ENCODE data around the gene PRKG1. TPM values are rescaled to one million over a fixed set of nuclear protein-coding genes. Genes with fewer than 3 reads are reported as not detected.
"Not testable (repeated sequence)": the region's sequence is repeated elsewhere in the genome, so short reads cannot be mapped to it uniquely, and the experiment has no call there.

PRKG1 gene
- total and polyA plus RNA-seq, 2 donors (not counting 1 experiment from before 2014, with no cell fraction given): not detected

DNA sequence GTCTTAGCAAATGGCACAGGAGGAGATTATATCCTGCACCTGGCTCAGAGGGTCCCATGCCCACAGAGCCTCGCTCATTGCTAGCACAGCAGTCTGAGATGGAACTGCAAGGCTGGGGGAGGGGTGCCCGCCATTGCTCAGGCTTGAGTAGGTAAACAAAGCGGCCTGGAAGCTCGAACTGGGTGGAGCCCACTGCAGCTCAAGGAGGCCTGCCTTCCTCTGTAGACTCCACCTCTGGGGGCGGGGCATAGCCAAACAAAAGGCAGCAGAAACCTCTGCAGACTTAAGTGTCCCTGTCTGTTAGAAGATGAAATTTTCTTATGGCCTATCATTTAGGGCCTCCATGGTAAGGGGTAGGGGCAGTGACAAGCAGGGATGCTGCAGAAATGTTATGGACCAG is 207.1 kb downstream of the PRKG1 start:
- H3K79me2 ChIP-seq (ENCODE audit: control insufficient read depth, insufficient read depth, low read length); DNase-seq; H3K9me3 ChIP-seq (ENCODE audit: control extremely low read depth in 1 of 3, control insufficient read depth in 2 of 3, insufficient read depth in 1 of 3, low read length in 2 of 3); H3K4me3 ChIP-seq (ENCODE audit: control extremely low read depth in 1 of 5, extremely low read depth in 1 of 5, insufficient read depth in 1 of 5, low read depth in 2 of 5, low read length in 4 of 5); H3K36me3 ChIP-seq (replicated peaks in 1 of 2; ENCODE audit: control extremely low read depth in 1 of 2, control insufficient read depth in 1 of 2, extremely low read depth in 1 of 2, insufficient read depth in 2 of 2, low read length in 1 of 2); H3K27ac Mint-ChIP-seq; H3K27ac ChIP-seq (ENCODE audit: low read length in 2 of 2); H2AFZ ChIP-seq (ENCODE audit: insufficient read depth, low read depth, low read length, poor library complexity, severe bottlenecking); H3K27me3 ChIP-seq (replicated peaks in 1 of 4; ENCODE audit: control extremely low read depth in 1 of 4, control insufficient read depth in 3 of 4, insufficient read depth in 4 of 4, low read length in 3 of 4); H4K20me1 ChIP-seq (ENCODE audit: control insufficient read depth, insufficient read depth, low read length, poor library complexity, severe bottlenecking); H3K4me1 Mint-ChIP-seq; H3K4me3 Mint-ChIP-seq; POLR2A ChIA-PET; H3K9ac ChIP-seq (ENCODE audit: low read length); H3K4me1 ChIP-seq (ENCODE audit: control insufficient read depth in 2 of 2, insufficient read depth in 2 of 2, low read length in 2 of 2); CTCF ChIA-PET; H3K9me3 Mint-ChIP-seq (ENCODE audit: insufficient read depth); H3K27me3 Mint-ChIP-seq; intact Hi-C loops (cut with micrococcal nuclease); H3K4me2 ChIP-seq (replicated peaks; ENCODE audit: low read depth, low read length, poor library complexity, severe bottlenecking); ATAC-seq (ENCODE audit: low read depth): not testable (repeated sequence)
- 87% methylated on average over 5 of the region's 5 CpGs for WGBS (ENCODE audit: insufficient coverage)

DNA sequence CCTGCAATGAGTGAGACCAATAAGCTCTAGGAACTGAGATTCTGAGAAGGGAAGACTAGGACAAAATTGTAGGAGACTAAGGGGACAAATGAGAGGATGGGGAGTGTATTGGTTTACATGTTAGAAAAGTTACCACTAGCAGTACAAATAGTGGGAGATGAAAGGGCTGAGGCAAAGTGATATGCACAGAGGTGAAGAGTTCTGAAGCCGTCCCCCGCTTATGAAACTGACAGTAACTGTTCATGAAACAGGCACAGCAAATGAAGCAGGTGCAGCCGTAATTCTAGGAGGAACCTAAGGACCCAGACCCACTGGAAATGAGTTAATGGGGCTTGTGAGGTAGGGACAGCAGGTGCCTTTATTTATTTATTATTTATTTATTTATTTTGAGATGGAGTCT is 211.3 kb downstream of the PRKG1 start:
- no peaks in the 10 kb centered on the region for H3K27me3 Mint-ChIP-seq
- WGBS (ENCODE audit: insufficient coverage): 100% methylated on average over 2 of the region's 3 CpGs
- Histone ChIP-seq H3K4me3 (ENCODE audit: control extremely low read depth in 1 of 5, extremely low read depth in 1 of 5, insufficient read depth in 1 of 5, low read depth in 2 of 5, low read length in 4 of 5) (no peak overlapping the region), H3K9ac (ENCODE audit: low read length) (no peak overlapping the region), H3K79me2 (ENCODE audit: control insufficient read depth, insufficient read depth, low read length) (no peaks in the 10 kb centered on the region), H2AFZ (ENCODE audit: insufficient read depth, low read depth, low read length, poor library complexity, severe bottlenecking) (no peak overlapping the region), H3K27ac (ENCODE audit: low read length in 2 of 2) (no peak overlapping the region), H3K36me3 (replicated peaks in 1 of 2; ENCODE audit: control extremely low read depth in 1 of 2, control insufficient read depth in 1 of 2, extremely low read depth in 1 of 2, insufficient read depth in 2 of 2, low read length in 1 of 2) (no peaks in the 10 kb centered on the region), H3K4me1 (ENCODE audit: control insufficient read depth in 2 of 2, insufficient read depth in 2 of 2, low read length in 2 of 2) (no peaks in the 10 kb centered on the region), H3K27me3 (replicated peaks in 1 of 4; ENCODE audit: control extremely low read depth in 1 of 4, control insufficient read depth in 3 of 4, insufficient read depth in 4 of 4, low read length in 3 of 4) (no peaks in the 10 kb centered on the region), H3K9me3 (ENCODE audit: control extremely low read depth in 1 of 3, control insufficient read depth in 2 of 3, insufficient read depth in 1 of 3, low read length in 2 of 3) (peaks cover 0 to 2% (median 0%) of the 10 kb centered on the region in 3 donors), H4K20me1 (ENCODE audit: control insufficient read depth, insufficient read depth, low read length, poor library complexity, severe bottlenecking) (no peaks in the 10 kb centered on the region), H3K4me2 (replicated peaks; ENCODE audit: low read depth, low read length, poor library complexity, severe bottlenecking) (no peak overlapping the region)
- DNase-seq (no peak), ATAC-seq (ENCODE audit: low read depth) (no peak)
- intact Hi-C loops (cut with micrococcal nuclease): no loop called here
- no peaks in the 10 kb centered on the region for H3K9me3 Mint-ChIP-seq (ENCODE audit: insufficient read depth)
- no peak overlapping the region for H3K27ac Mint-ChIP-seq
- H3K4me3 Mint-ChIP-seq: no peak overlapping the region
- TF ChIP-seq EZH2 (IDR thresholded peaks at IDR 0.05; ENCODE audit: borderline replicate concordance, insufficient read depth, low read depth, low read length, poor library complexity, severe bottlenecking): no peak
- TF ChIP-seq, protein P1, sequence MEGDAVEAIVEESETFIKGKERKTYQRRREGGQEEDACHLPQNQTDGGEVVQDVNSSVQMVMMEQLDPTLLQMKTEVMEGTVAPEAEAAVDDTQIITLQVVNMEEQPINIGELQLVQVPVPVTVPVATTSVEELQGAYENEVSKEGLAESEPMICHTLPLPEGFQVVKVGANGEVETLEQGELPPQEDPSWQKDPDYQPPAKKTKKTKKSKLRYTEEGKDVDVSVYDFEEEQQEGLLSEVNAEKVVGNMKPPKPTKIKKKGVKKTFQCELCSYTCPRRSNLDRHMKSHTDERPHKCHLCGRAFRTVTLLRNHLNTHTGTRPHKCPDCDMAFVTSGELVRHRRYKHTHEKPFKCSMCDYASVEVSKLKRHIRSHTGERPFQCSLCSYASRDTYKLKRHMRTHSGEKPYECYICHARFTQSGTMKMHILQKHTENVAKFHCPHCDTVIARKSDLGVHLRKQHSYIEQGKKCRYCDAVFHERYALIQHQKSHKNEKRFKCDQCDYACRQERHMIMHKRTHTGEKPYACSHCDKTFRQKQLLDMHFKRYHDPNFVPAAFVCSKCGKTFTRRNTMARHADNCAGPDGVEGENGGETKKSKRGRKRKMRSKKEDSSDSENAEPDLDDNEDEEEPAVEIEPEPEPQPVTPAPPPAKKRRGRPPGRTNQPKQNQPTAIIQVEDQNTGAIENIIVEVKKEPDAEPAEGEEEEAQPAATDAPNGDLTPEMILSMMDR (IDR thresholded peaks at IDR 0.05): no peak
- H3K4me1 Mint-ChIP-seq: no peaks in the 10 kb centered on the region
- CTCF ChIA-PET: no interaction called here
- POLR2A ChIA-PET: no interaction called here

Data from B cell (primary cell).